Measurements from ENCODE around the gene ESRRA.

Gene ESRRA

DNA sequence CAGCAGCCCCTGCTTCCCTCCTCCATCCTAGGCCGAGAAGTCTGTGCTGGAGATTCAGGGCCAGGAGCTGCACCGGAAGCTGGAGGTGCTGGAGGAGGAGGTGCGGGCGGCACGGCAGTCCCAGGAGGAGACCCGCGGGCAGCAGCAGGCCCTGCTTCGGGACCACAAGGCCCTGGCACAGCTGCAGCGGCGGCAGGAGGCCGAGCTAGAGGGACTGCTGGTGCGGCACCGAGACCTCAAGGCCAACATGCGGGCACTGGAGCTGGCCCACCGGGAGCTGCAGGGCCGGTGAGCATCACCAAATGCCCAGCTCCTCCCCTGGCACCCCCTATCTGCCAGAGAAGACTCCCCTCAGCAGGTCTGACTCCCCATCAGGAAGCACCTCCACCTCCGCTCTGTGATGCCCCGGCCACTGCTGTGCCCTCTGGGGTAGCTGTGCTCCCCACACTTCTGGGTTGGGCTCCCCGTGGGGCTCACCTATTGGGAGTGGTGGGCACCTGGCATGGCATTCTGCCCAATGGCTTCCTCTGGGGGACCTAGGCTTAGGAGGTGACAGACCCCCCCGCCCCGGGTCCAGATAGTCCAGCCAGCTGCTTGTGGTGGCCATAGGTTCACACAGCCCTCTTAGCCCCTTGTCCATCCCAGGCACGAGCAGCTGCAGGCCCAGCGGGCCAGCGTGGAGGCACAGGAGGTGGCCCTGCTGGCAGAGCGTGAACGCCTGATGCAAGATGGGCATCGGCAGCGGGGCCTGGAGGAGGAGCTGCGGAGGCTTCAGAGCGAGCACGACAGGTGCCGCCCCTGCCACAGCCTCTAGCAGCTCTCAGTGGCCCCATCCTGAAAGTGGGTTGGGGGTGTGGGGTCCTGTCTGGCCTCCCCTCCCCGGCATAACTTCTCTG lies 47.0 kb downstream of the ESRRA start:
- DNase-seq = no peak

DNA sequence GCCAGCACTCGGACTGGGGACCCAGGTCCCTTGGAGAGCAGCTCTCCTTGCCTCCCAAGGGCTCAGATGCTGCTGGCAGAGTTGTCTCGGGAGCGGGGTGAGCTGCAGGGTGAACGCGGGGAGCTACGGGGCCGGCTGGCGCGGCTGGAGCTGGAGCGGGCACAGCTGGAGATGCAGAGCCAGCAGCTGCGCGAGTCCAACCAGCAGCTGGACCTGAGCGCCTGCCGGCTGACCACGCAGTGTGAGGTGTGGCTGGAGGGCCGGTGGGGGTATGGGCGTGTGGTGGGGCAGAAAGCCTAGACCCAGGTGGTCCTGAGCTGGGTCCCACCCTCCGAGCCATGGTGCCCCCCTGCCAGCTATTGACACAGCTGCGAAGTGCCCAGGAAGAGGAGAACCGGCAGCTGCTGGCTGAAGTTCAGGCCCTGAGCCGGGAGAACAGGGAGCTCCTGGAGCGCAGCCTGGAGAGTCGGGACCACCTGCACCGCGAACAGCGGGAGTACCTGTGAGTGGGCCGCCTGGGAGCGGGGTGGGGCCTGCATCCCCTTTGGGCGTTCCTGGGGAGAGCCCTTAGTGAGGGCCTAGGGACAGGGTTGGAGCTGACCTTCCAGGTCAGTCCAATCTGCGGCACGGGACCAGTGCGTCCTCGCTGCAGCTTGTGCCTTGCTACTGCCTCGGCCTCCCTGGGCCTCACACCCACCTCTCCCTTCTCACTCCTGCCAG lies 47.8 kb downstream of the ESRRA start:
- DNase-seq = no peak

DNA sequence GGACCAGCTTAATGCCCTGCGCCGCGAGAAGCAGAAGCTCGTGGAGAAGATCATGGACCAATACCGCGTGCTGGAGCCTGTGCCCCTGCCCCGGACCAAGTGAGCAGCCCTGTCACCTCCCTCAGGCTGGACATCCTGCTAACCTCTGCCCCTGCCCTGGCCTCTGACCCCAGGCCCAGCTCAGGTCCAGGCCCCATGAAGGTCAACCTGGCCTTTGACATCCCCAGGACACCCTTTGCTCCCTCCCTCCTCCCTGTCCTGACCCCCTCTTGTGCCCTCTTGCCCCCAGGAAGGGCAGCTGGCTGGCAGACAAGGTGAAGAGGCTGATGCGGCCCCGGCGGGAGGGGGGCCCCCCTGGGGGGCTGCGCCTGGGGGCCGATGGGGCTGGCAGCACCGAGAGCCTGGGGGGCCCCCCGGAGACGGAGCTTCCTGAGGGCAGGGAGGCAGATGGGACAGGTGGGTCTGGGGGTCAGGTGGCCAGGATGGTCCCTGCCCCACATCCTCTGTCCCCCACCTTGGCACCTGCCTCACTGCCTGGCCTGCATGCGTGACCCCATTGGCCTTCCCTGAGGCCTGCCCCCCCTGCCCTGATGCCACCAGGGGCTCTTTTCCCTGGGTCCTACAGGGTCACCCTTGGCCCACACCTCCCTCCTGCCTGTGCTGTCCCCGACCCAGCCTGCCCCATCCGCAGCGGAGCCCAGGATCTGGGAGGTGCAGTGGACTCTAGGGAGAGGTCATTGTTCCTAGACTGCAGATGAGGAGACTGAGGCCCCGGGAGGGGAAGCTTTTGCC lies 48.6 kb downstream of the ESRRA start:
- DNase-seq = no peak

DNA sequence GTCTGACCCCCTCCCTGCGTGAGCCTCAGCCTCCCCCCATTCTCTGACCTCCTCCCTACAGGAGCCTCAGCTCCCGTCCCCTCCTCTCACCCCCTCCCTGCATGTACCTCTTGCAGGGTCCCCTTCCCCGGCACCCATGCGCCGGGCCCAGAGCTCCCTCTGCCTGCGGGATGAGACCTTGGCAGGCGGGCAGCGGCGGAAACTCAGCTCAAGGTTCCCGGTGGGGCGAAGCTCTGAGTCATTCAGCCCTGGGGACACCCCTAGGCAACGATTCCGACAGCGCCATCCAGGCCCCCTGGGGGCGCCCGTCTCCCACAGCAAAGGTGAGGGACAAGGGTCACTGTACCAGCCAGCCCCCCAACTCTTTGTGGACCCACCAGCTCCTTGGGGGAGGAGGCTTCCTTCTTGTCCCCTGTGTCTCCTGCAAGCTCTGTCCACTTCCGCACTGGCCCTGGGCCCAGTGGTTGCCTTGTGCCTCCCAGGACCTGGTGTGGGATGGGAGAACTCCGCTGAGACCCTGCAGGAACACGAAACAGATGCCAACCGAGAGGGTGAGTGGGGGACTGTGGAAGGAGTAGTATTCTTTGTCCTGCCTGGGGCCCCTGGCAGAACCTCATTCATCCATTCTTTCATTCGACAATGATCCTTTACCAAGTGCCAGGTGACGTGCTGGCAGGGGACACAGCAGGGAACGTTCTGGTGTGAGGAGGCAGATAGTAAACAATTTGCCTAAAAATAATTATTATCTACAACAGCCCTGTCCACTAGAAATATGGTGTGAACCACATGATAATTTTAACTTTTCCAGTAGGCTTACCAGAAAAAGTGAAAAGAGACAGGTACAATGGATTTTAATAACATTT lies 50.0 kb downstream of the ESRRA start:
- no peak for DNase-seq

DNA sequence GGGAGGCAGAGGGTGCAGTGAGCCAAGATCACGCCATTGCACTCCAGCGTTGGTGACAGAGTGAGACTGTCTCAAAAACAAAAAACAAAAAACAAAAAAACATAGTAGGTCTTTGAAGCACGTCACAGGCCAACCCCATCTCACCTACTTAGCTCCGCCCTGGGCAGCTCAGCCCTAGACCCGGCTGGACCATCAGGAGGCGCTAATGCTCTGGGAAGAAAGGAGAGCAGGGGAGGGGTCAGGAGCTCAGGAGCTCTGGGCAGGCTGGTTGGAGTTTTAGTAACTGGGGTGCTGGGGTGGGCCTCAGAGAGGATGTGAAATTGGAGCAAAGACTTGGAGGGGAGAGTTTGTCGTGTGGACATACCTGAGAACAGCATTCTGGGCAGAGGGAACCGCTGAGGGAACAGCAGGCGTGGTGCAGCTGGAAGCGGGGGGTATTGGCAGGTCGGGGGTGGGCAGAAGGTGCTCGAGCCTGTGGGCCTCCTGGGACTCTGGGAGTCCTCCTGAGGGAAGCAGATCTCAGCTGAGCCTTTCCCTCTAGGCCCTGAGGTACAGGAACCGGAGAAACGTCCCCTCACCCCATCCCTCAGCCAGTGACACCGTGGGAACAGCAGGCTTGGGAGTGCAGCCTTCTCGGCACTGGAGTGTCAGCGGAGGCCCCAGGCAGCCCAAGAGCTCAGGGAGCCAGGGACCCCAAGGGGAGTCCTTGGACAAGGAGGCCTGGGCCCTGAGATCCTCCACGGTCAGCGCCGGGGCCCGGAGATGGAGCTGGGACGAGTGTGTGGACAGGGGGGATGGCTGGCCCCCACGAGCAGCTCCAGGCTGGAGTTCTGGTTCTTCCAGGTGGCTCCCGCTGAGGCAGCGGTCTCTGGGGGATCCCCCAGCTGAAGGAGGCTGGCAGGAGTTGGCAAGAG lies 51.4 kb downstream of the ESRRA start:
- no peak for DNase-seq

DNA sequence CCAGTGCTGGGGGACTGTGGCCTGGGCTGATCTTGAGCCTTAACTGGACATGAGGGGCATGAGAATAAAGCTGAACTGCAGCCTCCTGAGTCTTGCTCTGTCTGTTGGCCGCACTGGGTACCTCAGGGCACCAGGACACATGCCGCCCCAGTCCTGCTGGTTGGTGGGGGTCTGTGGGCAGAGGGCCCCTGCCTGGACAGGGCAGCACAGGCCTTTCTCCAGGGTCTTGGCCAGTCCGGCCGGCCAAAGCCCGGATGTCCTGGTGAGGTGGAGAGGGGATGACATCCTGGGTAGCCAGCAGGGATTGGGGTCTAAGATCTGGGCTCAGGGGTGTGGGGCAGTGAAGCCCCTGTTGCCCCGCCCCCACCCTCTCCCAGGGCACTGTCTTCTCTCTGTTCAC lies 52.1 kb downstream of the ESRRA start:
- no peak for DNase-seq

DNA sequence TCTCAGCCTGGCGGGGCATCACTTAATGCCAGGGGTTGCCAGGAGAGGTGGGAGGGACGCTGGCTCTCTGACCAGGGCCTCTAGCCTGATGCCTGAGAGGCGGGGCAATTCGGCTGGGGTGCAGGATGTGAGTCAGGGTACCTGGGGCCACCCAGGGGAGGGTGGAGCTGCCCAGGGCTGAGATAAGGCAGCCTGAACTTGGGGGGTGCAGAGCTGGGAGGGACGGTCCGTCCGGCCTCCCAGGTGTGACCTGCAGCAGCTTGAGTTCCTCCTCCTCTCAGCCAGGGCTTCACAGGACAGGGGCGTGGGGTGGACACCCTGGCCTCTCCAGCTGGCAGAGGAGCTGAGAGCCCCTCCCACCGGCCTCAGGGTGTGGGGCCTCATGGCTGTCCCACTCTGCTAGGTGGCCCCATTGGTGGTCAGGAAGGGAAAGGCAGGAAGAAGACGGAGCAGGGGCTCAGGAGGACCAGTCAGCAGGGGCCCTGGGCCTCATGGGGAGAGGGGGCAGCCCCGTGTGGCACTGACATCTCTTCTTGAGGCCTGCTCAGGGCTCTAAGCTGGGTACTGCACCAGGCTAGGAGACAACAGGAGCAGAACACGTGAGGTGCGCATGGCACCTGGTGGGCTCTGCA lies 52.7 kb downstream of the ESRRA start:
- DNase-seq = no peak

DNA sequence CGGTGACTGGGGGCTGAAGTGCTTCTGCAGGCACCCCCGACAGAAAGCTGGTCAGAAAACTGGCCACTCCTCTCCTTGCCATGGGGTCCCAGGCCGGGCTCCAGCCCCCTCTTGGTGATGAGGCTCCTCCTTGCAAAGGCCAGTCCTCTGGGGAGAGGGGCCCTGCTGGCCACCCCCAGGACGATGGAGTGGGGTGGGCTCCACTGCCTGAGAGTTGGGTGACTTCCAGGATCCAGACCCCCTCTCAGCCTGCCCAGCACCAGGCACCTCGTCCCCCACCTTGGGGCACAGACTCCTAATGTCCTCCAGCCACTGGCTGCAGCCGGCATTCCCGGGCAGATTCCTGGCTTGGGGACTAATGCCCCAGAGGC lies 53.2 kb downstream of the ESRRA start:
- DNase-seq = no peak

DNA sequence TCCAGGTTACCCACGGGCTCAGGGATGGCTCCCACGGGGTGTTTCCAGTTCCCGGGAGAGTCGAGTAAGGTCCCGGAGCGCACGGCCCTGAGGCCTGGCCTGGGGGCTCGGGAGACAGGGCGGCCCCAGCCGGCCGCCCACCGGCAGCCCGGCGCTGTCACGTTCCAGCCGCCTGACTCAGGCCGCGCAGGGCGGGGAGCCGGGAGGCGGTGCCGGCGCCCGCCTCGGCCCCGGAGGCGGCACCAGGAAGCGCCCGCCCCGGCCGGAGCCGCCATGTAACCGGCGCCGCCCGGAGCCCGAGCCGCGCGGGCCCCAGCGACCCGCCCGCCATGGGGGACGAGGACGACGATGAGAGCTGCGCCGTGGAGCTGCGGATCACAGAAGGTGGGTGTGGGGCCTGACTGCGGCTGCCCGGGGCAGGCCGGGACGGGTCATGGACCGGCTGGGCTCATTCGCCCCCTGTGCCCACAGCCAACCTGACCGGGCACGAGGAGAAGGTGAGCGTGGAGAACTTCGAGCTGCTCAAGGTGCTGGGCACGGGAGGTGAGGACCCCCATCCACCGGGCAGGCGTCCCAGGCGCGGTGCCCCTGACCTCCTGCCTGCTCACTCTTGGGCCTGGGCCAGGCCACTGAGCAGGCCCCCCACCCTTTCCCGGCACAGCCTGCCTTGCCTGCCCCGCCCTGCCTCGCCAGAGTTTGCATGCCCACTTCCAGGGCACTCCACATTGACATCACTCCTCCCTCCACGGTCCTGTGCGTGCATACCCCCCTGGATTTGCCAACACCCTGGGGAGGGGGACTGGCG lies 53.8 kb downstream of the ESRRA start, which contains the start of gene RPS6KA4:
TSS of gene RPS6KA4 (plus strand) at position 256 of the 805 bp plus-strand sequence. CDS start at position 330, 74 bp downstream.
- peak; percentile 29 for DNase-seq

DNA sequence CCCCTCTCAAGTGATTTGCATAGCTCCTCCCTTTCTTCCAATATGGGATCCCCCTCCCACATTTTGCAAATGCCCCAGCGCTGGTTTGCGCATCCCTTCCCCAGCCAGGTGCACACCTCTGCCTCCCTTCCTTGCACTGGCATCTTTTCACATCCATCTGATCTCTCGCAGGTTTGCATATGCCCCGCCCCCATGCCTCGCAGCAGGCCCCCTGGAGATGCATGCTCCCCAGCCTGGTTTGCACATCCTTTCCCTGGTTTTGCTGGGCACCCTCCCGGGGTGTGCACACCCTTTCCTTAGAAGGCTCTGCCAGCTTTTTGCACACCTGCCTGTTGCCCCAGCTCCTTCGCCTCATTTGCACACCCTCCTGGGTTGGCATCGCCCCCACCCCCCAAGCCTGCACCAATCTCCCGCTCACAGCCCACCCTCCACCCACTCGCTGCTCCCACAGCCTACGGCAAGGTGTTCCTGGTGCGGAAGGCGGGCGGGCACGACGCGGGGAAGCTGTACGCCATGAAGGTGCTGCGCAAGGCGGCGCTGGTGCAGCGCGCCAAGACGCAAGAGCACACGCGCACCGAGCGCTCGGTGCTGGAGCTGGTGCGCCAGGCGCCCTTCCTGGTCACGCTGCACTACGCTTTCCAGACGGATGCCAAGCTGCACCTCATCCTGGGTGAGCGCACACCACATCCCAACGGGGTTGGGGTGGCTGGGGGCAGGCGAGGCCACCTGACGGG lies 54.6 kb downstream of the ESRRA start:
- DNase-seq = no peak

DNA sequence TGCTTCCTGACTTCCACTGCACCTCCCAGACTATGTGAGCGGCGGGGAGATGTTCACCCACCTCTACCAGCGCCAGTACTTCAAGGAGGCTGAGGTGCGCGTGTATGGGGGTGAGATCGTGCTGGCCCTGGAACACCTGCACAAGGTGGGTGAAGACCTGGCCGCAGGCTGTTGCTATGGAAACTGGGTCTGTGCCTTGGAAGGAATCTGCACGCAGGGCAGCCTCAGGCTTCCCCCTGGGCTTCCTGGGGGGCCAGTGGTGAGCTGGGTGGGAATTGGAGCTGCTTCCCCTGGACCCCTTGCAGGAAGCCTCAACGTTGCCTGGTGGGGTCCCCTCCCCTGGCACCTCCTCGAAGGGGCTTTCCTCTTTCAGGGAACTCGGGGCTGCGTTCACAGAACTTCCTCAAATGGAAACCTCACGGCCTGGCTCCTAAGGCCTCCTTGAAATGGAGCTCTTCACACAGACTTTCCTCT lies 55.2 kb downstream of the ESRRA start:
- no peak for DNase-seq

DNA sequence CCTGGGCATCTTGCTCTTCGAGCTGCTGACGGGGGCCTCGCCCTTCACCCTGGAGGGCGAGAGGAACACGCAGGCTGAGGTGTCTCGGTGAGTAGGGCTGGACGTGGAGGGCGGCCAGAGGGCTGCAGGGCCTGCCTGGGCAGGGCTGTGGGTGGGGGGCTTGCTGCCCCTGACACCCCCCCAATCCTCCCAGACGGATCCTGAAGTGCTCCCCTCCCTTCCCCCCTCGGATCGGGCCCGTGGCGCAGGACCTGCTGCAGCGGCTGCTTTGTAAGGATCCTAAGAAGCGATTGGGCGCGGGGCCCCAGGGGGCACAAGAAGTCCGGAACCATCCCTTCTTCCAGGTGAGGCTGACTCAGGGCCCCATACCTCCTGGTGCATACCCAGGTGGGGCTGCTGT lies 56.3 kb downstream of the ESRRA start:
- no peak for DNase-seq

DNA sequence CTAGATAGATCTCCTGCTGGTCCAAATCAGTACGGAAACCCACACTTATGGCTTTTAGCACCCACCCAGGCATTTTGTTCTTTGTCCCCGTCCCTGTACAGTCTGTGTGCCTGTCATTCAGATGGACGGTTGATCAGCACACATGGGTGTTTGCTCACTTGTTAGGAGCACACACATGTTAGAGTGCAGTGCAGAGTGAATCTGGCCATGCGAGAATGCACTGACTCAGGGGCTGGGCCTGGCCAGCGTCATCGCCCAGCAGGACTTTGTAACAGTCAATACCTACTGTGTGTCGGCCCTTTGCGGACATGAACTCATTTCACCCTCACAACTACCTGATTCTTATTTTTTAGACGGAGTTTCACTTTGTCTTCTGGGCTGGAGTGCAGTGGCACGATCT lies 57.0 kb downstream of the ESRRA start:
- no peak for DNase-seq

DNA sequence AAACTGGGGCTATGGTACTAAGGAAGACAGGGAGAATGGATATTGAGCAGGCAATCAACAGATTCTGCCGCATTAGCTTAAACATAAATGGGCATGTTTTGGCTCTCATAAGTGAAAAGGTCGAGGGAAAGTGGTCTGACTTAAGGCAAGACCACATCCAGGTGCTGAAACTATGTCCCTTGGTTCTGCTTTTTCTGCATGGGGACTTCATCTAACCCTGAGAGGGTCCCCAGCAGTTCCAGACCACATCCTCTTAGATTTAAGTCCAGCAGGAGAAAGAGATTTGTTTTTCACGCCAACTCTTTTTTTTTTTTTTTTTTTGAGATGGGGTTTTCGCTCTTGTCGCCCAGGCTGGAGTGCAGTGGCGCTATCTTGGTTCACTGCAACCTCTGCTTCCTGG lies 59.1 kb downstream of the ESRRA start:
- DNase-seq = no peak

DNA sequence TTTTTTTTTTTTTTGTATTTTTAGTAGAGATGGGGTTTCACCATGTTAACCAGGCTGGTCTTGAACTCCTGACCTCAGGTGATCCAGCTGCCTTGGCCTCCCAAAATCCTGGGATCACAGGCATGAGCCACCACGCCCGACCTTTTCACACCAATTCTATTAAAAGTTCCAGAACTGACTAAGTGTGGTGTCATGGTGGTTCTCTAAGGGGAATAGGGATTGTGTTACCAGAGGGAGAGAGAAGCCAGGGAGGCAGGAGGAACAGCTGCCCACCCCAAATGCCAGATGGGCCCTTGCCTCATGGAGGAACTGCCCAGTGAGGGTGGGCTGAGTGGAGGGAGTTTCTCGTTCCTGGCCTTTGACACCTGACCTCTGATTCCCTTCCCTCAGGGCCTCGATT lies 59.6 kb downstream of the ESRRA start:
- DNase-seq = no peak

Measured in T-helper 9 cell (primary cell).